ENCODE results near the gene ASCC3.
A peak's percentile ranks its signal among the peaks of the same experiment; 100 is the strongest.

ASCC3 gene

DNA sequence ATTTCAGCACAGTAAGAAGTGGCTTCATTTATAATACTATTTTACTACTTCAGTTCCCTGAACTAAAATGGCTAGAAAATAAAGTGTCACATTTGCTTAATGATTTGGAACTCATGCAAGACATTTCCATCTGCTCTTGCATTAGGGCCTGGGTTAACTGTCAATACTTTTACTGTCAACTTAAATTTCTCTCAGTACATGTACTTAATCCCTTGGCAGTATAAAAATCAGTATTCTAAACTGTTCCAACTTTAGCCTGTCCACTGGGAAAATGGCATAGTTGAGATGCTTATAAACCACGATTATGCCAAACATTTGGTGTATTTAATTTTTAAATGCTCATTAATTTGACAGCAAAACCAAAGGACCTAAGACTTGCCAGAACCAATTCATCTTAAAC, 154.5 kb downstream of the ASCC3 start:
- peak; percentile 21 for DNase-seq
- no peak overlapping the region for H2AFZ ChIP-seq (ENCODE audit: low read depth, low read length)
- no peaks in the 10 kb centered on the region for H3K4me1 ChIP-seq (ENCODE audit: control insufficient read depth, insufficient read depth, low read depth, low read length)
- no peaks in the 10 kb centered on the region for H3K27me3 ChIP-seq (ENCODE audit: control insufficient read depth in 1 of 2, insufficient read depth in 1 of 2, low read length in 2 of 2)
- peaks cover 0 to 30% of the 10 kb centered on the region in 2 experiments for H3K36me3 ChIP-seq (ENCODE audit: control insufficient read depth in 1 of 2, insufficient read depth in 2 of 2, low read depth in 1 of 2, low read length in 2 of 2)
- H3K14ac ChIP-seq (ENCODE audit: low read length in 2 of 2): no peak overlapping the region
- no peak overlapping the region for H2AK5ac ChIP-seq (ENCODE audit: low read length, severe bottlenecking)
- H3K18ac ChIP-seq (ENCODE audit: low read depth in 1 of 2, low read length in 2 of 2): no peak overlapping the region
- H3K9ac ChIP-seq (ENCODE audit: low read length): peak overlapping the region; percentile 63
- H4K91ac ChIP-seq (ENCODE audit: low read length): no peak overlapping the region
- H3K4me2 ChIP-seq (ENCODE audit: low read length, poor library complexity, severe bottlenecking): no peak overlapping the region
- H3K27ac ChIP-seq (ENCODE audit: low read length, poor library complexity, severe bottlenecking): no peak overlapping the region
- WGBS: no CpG with 5 or more reads among the region's 1 CpG
- no peak overlapping the region for H2BK5ac ChIP-seq (ENCODE audit: low read depth, low read length, poor library complexity, severe bottlenecking)
- H2BK15ac ChIP-seq (ENCODE audit: low read depth, poor library complexity, severe bottlenecking): no peak overlapping the region
- H3K4ac ChIP-seq (ENCODE audit: low read depth in 1 of 2, low read length in 2 of 2): no peak overlapping the region
- no peak overlapping the region for H3K4me3 ChIP-seq (ENCODE audit: insufficient read depth in 1 of 2, low read depth in 1 of 2, low read length in 2 of 2)
- no peak overlapping the region for H2BK12ac ChIP-seq (ENCODE audit: low read length in 2 of 2)
- no peak overlapping the region for H3K23ac ChIP-seq (ENCODE audit: low read length in 2 of 2)
- H3K9me3 ChIP-seq (ENCODE audit: control insufficient read depth, low read length): no peaks in the 10 kb centered on the region
- H3K79me1 ChIP-seq (replicated peaks; ENCODE audit: low read length, poor library complexity, severe bottlenecking): peaks cover 6% of the 10 kb centered on the region
- no peak overlapping the region for H2BK120ac ChIP-seq (ENCODE audit: low read depth, low read length)
- no peak overlapping the region for H4K8ac ChIP-seq (ENCODE audit: low read length)

DNA sequence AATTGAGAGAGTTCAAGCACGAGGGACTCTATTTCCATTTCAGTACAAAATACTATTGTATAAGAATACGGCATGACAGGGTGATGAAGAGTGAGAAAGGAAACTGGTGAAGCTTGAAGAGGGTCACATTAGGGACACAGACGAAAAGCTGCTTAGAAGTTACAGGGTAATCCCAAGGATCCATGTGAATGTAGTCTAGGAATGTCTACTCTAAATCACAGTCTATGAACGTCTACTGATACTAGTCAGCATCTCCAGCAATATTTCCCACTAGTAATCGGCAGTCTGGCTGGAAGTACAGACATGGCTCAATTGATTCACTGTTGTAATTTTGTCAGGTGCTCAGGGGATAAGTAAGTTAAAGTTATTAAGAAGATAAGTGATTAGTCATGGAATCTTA, 156.4 kb downstream of the ASCC3 start:
- DNase-seq: no peak
- Histone ChIP-seq H2AK5ac (ENCODE audit: low read length, severe bottlenecking) (no peak overlapping the region), H3K27me3 (ENCODE audit: control insufficient read depth in 1 of 2, insufficient read depth in 1 of 2, low read length in 2 of 2) (no peaks in the 10 kb centered on the region), H4K91ac (ENCODE audit: low read length) (no peak overlapping the region), H3K14ac (ENCODE audit: low read length in 2 of 2) (no peak overlapping the region), H3K9ac (ENCODE audit: low read length) (no peak overlapping the region), H3K23ac (ENCODE audit: low read length in 2 of 2) (no peak overlapping the region), H2BK120ac (ENCODE audit: low read depth, low read length) (no peak overlapping the region), H3K79me1 (replicated peaks; ENCODE audit: low read length, poor library complexity, severe bottlenecking) (peaks cover 6% of the 10 kb centered on the region), H3K18ac (ENCODE audit: low read depth in 1 of 2, low read length in 2 of 2) (peak overlapping the region in 1 of 2 experiments; percentile 12), H3K9me3 (ENCODE audit: control insufficient read depth, low read length) (no peaks in the 10 kb centered on the region), H4K8ac (ENCODE audit: low read length) (no peak overlapping the region), H3K4me2 (ENCODE audit: low read length, poor library complexity, severe bottlenecking) (no peak overlapping the region), H2AFZ (ENCODE audit: low read depth, low read length) (no peak overlapping the region), H3K4me3 (ENCODE audit: insufficient read depth in 1 of 2, low read depth in 1 of 2, low read length in 2 of 2) (no peak overlapping the region), H3K4ac (ENCODE audit: low read depth in 1 of 2, low read length in 2 of 2) (no peak overlapping the region), H3K27ac (ENCODE audit: low read length, poor library complexity, severe bottlenecking) (no peak overlapping the region), H2BK12ac (ENCODE audit: low read length in 2 of 2) (no peak overlapping the region), H3K36me3 (ENCODE audit: control insufficient read depth in 1 of 2, insufficient read depth in 2 of 2, low read depth in 1 of 2, low read length in 2 of 2) (peaks cover 0 to 22% of the 10 kb centered on the region in 2 experiments), H3K4me1 (ENCODE audit: control insufficient read depth, insufficient read depth, low read depth, low read length) (no peaks in the 10 kb centered on the region), H2BK5ac (ENCODE audit: low read depth, low read length, poor library complexity, severe bottlenecking) (no peak overlapping the region), H2BK15ac (ENCODE audit: low read depth, poor library complexity, severe bottlenecking) (no peak overlapping the region)
- 90% methylated on average over 2 of the region's 5 CpGs for WGBS

DNA sequence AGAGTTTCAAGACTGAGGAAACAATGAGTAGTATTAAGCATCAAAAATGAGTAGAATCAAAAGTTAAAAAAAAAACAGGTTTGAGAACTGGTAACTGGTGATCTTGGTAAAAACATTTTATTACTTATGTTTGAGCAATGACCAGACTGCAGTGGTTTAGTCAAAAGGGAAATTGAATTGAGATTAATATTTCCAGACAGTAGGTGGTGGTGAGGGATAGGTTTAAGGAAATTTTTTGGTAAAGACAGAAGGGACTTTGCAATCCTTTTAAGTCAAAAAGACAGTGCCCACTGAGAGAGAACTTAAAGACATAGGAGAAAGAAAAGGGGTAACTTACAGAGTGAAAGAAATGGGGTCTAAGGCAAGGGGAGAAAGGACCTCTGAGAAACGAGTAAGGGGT, 156.9 kb downstream of the ASCC3 start:
- peaks cover 0 to 22% of the 10 kb centered on the region in 2 experiments for H3K36me3 ChIP-seq (ENCODE audit: control insufficient read depth in 1 of 2, insufficient read depth in 2 of 2, low read depth in 1 of 2, low read length in 2 of 2)
- no peak overlapping the region for H4K8ac ChIP-seq (ENCODE audit: low read length)
- H2BK120ac ChIP-seq (ENCODE audit: low read depth, low read length): no peak overlapping the region
- DNase-seq: no peak
- H2BK12ac ChIP-seq (ENCODE audit: low read length in 2 of 2): no peak overlapping the region
- no peaks in the 10 kb centered on the region for H3K9me3 ChIP-seq (ENCODE audit: control insufficient read depth, low read length)
- H4K91ac ChIP-seq (ENCODE audit: low read length): no peak overlapping the region
- H3K27ac ChIP-seq (ENCODE audit: low read length, poor library complexity, severe bottlenecking): no peak overlapping the region
- H3K9ac ChIP-seq (ENCODE audit: low read length): no peak overlapping the region
- H2BK5ac ChIP-seq (ENCODE audit: low read depth, low read length, poor library complexity, severe bottlenecking): no peak overlapping the region
- no peak overlapping the region for H3K23ac ChIP-seq (ENCODE audit: low read length in 2 of 2)
- no peak overlapping the region for H2AFZ ChIP-seq (ENCODE audit: low read depth, low read length)
- no peak overlapping the region for H3K14ac ChIP-seq (ENCODE audit: low read length in 2 of 2)
- H3K27me3 ChIP-seq (ENCODE audit: control insufficient read depth in 1 of 2, insufficient read depth in 1 of 2, low read length in 2 of 2): no peaks in the 10 kb centered on the region
- H3K4me1 ChIP-seq (ENCODE audit: control insufficient read depth, insufficient read depth, low read depth, low read length): no peaks in the 10 kb centered on the region
- H3K18ac ChIP-seq (ENCODE audit: low read depth in 1 of 2, low read length in 2 of 2): peak overlapping the region in 1 of 2 experiments; percentile 12
- no peak overlapping the region for H2AK5ac ChIP-seq (ENCODE audit: low read length, severe bottlenecking)
- H3K4me2 ChIP-seq (ENCODE audit: low read length, poor library complexity, severe bottlenecking): no peak overlapping the region
- peaks cover 6% of the 10 kb centered on the region for H3K79me1 ChIP-seq (replicated peaks; ENCODE audit: low read length, poor library complexity, severe bottlenecking)
- WGBS: 81% methylated on average over 1 of the region's 1 CpG
- H3K4me3 ChIP-seq (ENCODE audit: insufficient read depth in 1 of 2, low read depth in 1 of 2, low read length in 2 of 2): no peak overlapping the region
- H2BK15ac ChIP-seq (ENCODE audit: low read depth, poor library complexity, severe bottlenecking): no peak overlapping the region
- no peak overlapping the region for H3K4ac ChIP-seq (ENCODE audit: low read depth in 1 of 2, low read length in 2 of 2)

DNA sequence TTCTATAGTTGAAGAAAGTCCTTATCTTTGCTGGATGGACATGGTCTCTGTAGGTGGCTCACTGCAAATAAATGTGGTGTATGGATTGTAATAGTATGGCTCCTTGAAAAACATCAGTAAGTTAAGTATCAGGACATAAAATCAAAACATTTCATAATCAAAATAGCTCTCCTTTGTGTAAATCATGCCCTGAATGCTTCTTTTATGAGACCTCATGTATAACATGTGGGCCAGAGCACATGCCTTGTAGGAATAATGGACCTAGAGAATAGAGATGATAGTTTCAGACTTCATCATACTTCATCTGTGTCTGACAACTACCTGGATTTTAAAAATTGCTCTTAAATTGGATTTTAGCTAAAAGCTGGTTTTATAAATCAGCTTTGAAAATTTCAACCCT, 159.9 kb downstream of the ASCC3 start:
- Histone ChIP-seq H3K27me3 (ENCODE audit: control insufficient read depth in 1 of 2, insufficient read depth in 1 of 2, low read length in 2 of 2) (no peaks in the 10 kb centered on the region), H3K18ac (ENCODE audit: low read depth in 1 of 2, low read length in 2 of 2) (no peak overlapping the region), H3K9me3 (ENCODE audit: control insufficient read depth, low read length) (no peaks in the 10 kb centered on the region), H3K4me2 (ENCODE audit: low read length, poor library complexity, severe bottlenecking) (no peak overlapping the region), H4K8ac (ENCODE audit: low read length) (no peak overlapping the region), H2BK15ac (ENCODE audit: low read depth, poor library complexity, severe bottlenecking) (no peak overlapping the region), H3K27ac (ENCODE audit: low read length, poor library complexity, severe bottlenecking) (no peak overlapping the region), H3K9ac (ENCODE audit: low read length) (no peak overlapping the region), H3K36me3 (ENCODE audit: control insufficient read depth in 1 of 2, insufficient read depth in 2 of 2, low read depth in 1 of 2, low read length in 2 of 2) (peaks cover 0 to 37% of the 10 kb centered on the region in 2 experiments), H2BK120ac (ENCODE audit: low read depth, low read length) (no peak overlapping the region), H3K14ac (ENCODE audit: low read length in 2 of 2) (no peak overlapping the region), H3K4me3 (ENCODE audit: insufficient read depth in 1 of 2, low read depth in 1 of 2, low read length in 2 of 2) (no peak overlapping the region), H2BK5ac (ENCODE audit: low read depth, low read length, poor library complexity, severe bottlenecking) (no peak overlapping the region), H3K4me1 (ENCODE audit: control insufficient read depth, insufficient read depth, low read depth, low read length) (no peaks in the 10 kb centered on the region), H2AFZ (ENCODE audit: low read depth, low read length) (no peak overlapping the region), H3K4ac (ENCODE audit: low read depth in 1 of 2, low read length in 2 of 2) (no peak overlapping the region), H2BK12ac (ENCODE audit: low read length in 2 of 2) (no peak overlapping the region), H4K91ac (ENCODE audit: low read length) (no peak overlapping the region), H2AK5ac (ENCODE audit: low read length, severe bottlenecking) (no peak overlapping the region), H3K79me1 (replicated peaks; ENCODE audit: low read length, poor library complexity, severe bottlenecking) (peaks cover 6% of the 10 kb centered on the region), H3K23ac (ENCODE audit: low read length in 2 of 2) (no peak overlapping the region)
- DNase-seq: no peak

Data from mesenchymal stem cell (in vitro differentiated cells and primary cell).